Activated naive CD8-positive, alpha-beta T cell treated with anti-CD3 and anti-CD28 coated beads, Interleukin-2, amount 50 U/mL, for 16 hours (primary cell): ENCODE results near the gene SEC23A.
"Not testable (repeated sequence)": the region's sequence is repeated elsewhere in the genome, so short reads cannot be mapped to it uniquely, and the experiment has no call there.

Source experiments
- DNase-seq: peaks from one replicate; pipeline ENCODE4 v3.0.0-alpha.2; 2020; ENCODE audit warnings: low read depth, low spot score

The SEC23A gene

GRCh38 chr14:39102969-39103957 lies at the start of gene SEC23A:
SEC23A (minus strand) TSS chr14:39103235; CDS start chr14:39096118, 7,117 bp downstream.
- DNase-seq: peak; percentile 63

GRCh38 chr14:39145266-39145966 lies 42.4 kb upstream of the SEC23A start:
- DNase-seq: no peak

GRCh38 chr14:39143226-39143625 lies 40.2 kb upstream of the SEC23A start:
- not testable (repeated sequence) for DNase-seq

GRCh38 chr14:39141623-39142022 lies 38.6 kb upstream of the SEC23A start:
- DNase-seq: not testable (repeated sequence)

GRCh38 chr14:39140170-39140569 lies 37.1 kb upstream of the SEC23A start:
- no peak for DNase-seq

GRCh38 chr14:39138440-39138839 lies 35.4 kb upstream of the SEC23A start:
- no peak for DNase-seq

- not testable (repeated sequence) for DNase-seq
Observed at GRCh38 chr14:39137835-39138234, 34.8 kb upstream of the SEC23A start.

GRCh38 chr14:39122330-39123138 lies 19.5 kb upstream of the SEC23A start:
- DNase-seq: no peak

GRCh38 chr14:39114073-39114838 lies 11.2 kb upstream of the SEC23A start, which contains the start of gene GEMIN2:
GEMIN2 (plus strand) TSS chr14:39114323; CDS start chr14:39114339, 16 bp downstream.
- DNase-seq: peak; percentile 85

GRCh38 chr14:39113685-39114072 lies 10.6 kb upstream of the SEC23A start:
- no peak for DNase-seq

- DNase-seq: no peak
Observed at GRCh38 chr14:39109893-39110715, 7.1 kb upstream of the SEC23A start.

- no peak for DNase-seq
Observed at GRCh38 chr14:39108791-39109190, 5.8 kb upstream of the SEC23A start.

- no peak for DNase-seq
Observed at GRCh38 chr14:39107591-39107996, 4.6 kb upstream of the SEC23A start.

- not testable (repeated sequence) for DNase-seq
Observed at GRCh38 chr14:39104078-39104801, 1.2 kb upstream of the SEC23A start.

- DNase-seq: no peak
Observed at GRCh38 chr14:39102265-39102968, 618 bp downstream of the SEC23A start.

- DNase-seq: no peak
Observed at GRCh38 chr14:39099748-39100147, 3.3 kb downstream of the SEC23A start.

GRCh38 chr14:39099215-39099614 lies 3.8 kb downstream of the SEC23A start:
- not testable (repeated sequence) for DNase-seq

- DNase-seq: no peak
Observed at GRCh38 chr14:39097159-39097558, 5.9 kb downstream of the SEC23A start.

- DNase-seq: no peak
Observed at GRCh38 chr14:39094515-39094914, 8.5 kb downstream of the SEC23A start.
